H1 (cell line): ENCODE data around the gene PRKN. TPM values are rescaled to one million over a fixed set of nuclear protein-coding genes. Genes with fewer than 3 reads are reported as not detected.
"Not testable (repeated sequence)": the region's sequence is repeated elsewhere in the genome, so short reads cannot be mapped to it uniquely, and the experiment has no call there.

ENCODE experiments used
- CTCF ChIA-PET: fragments of 300-600 bp; sonication (Branson Sonifier 250); formaldehyde crosslinking; loops from one replicate; lab custom pipeline; 2021; ENCODE audit not compliant: partially characterized antibody; lab: Charles Lee
- POLR2A ChIA-PET: fragments of 300-600 bp; sonication (Branson Sonifier 250); formaldehyde crosslinking; loops from one replicate; lab custom pipeline; 2021; ENCODE audit warnings: inconsistent platforms; ENCODE audit not compliant: partially characterized antibody; lab: Charles Lee
- DNase-seq, 2 experiments: peaks; one replicate each; pipeline versions ENCODE4 v3.0.0 to v3.0.0-alpha.2; 2010 to 2022; ENCODE audit warnings: low spot score in 2 of 2, low read depth in 1 of 2, mixed read lengths in 1 of 2
- FAIRE-seq: peaks from 2 replicates; lab custom pipeline; 2011; peaks lifted over from hg19 to GRCh38; lab: Jason Lieb, UNC
- H2AFZ ChIP-seq: 2 replicates; pipeline ENCODE4 v1.8.1; 2012; ENCODE audit warnings: low read length, inconsistent platforms
- H2AK5ac ChIP-seq: 2 replicates; pipeline ENCODE4 v1.6.1; 2013; ENCODE audit warnings: low read depth, low read length
- H2BK120ac ChIP-seq: replicated peaks from 2 replicates; pipeline ENCODE3; 2013; ENCODE audit warnings: low read depth, low read length, inconsistent platforms
- H2BK12ac ChIP-seq: 2 replicates; pipeline ENCODE4 v1.6.1; 2013; ENCODE audit warnings: low read depth, low read length
- H2BK15ac ChIP-seq: 2 replicates; pipeline ENCODE4 v1.6.1; 2013; ENCODE audit warnings: low read length
- H2BK20ac ChIP-seq: 2 replicates; pipeline ENCODE4 v1.6.1; 2013; ENCODE audit warnings: low read length
- H2BK5ac ChIP-seq: 2 replicates; pipeline ENCODE4 v1.6.1; 2013; ENCODE audit warnings: low read depth, low read length
- H3K14ac ChIP-seq: 2 replicates; pipeline ENCODE4 v1.6.1; 2013; ENCODE audit warnings: inconsistent platforms; ENCODE audit not compliant: insufficient read length
- H3K18ac ChIP-seq: 2 replicates; pipeline ENCODE4 v1.6.1; 2013; ENCODE audit warnings: low read length; ENCODE audit errors: extremely low read depth
- H3K23ac ChIP-seq: 2 replicates; pipeline ENCODE4 v1.6.1; 2013; ENCODE audit warnings: inconsistent platforms; ENCODE audit not compliant: insufficient read length
- H3K23me2 ChIP-seq: 2 replicates; pipeline ENCODE4 v1.6.1; 2013; ENCODE audit warnings: low read depth, low read length
- H3K27ac ChIP-seq: 2 replicates; pipeline ENCODE4 v1.6.1; 2011; ENCODE audit warnings: low read depth, low read length, inconsistent platforms
- H3K27me3 ChIP-seq, 4 experiments: replicated peaks in 1 of 4; 1 replicate in 1 of 4; 2 replicates in 3 of 4; pipeline versions ENCODE4 v1.6.1 to v1.8.1; 2011 to 2013; ENCODE audit warnings: low read length in 3 of 4, mild to moderate bottlenecking in 3 of 4, inconsistent platforms in 2 of 4, mixed read lengths in 2 of 4, moderate library complexity in 1 of 4; ENCODE audit not compliant: control insufficient read depth in 3 of 4, insufficient read depth in 3 of 4; ENCODE audit errors: extremely low read depth in 1 of 4
- H3K36me3 ChIP-seq, 4 experiments: 2 replicates each; pipeline versions ENCODE4 v1.6.1 to v1.8.1; 2011 to 2013; ENCODE audit warnings: mild to moderate bottlenecking in 4 of 4, low read length in 3 of 4, moderate library complexity in 2 of 4, control low read depth in 1 of 4, inconsistent platforms in 1 of 4; ENCODE audit not compliant: insufficient read depth in 4 of 4, control insufficient read depth in 2 of 4
- H3K4ac ChIP-seq: replicated peaks from 2 replicates; pipeline ENCODE3; 2013; ENCODE audit warnings: low read length, low read depth, mixed read lengths, inconsistent platforms; ENCODE audit not compliant: insufficient read length
- H3K4me1 ChIP-seq, 4 experiments: replicated peaks in 1 of 4; 1 replicate in 1 of 4; 2 replicates in 3 of 4; pipeline versions ENCODE4 v1.6.1 to v1.8.1; 2011 to 2013; ENCODE audit warnings: low read length in 3 of 4, inconsistent platforms in 2 of 4, mixed read lengths in 1 of 4; ENCODE audit not compliant: insufficient read depth in 4 of 4, control insufficient read depth in 3 of 4
- H3K4me2 ChIP-seq, 2 experiments: 2 replicates each; pipeline versions ENCODE4 v1.6.1 to v1.8.1; 2011 to 2013; ENCODE audit warnings: low read depth in 2 of 2, low read length in 2 of 2, control low read depth in 1 of 2, inconsistent platforms in 1 of 2, mild to moderate bottlenecking in 1 of 2; ENCODE audit not compliant: insufficient read depth in 1 of 2
- H3K4me3 ChIP-seq, 4 experiments: fragments of 200-600, 300-600 bp in 1 of 4; sonication (generic), shearing (Covaris generic), sonication (Bioruptor Twin) in 1 of 4; 2 replicates each; pipeline versions ENCODE4 v1.5.1 to v1.8.1; 2011 to 2016; ENCODE audit warnings: low read length in 4 of 4, low read depth in 3 of 4, control low read depth in 2 of 4, inconsistent platforms in 2 of 4, mild to moderate bottlenecking in 2 of 4, mixed read lengths in 1 of 4, moderate library complexity in 1 of 4; ENCODE audit not compliant: insufficient read depth in 2 of 4; ENCODE audit errors: extremely low read depth in 1 of 4
- H3K56ac ChIP-seq: replicated peaks from 2 replicates; pipeline ENCODE3; 2013; ENCODE audit warnings: low read depth, mild to moderate bottlenecking, mixed read lengths, low read length, inconsistent platforms; ENCODE audit not compliant: insufficient read length
- H3K79me1 ChIP-seq: 2 replicates; pipeline ENCODE4 v1.6.1; 2013; ENCODE audit warnings: low read depth, low read length, control low read depth
- H3K79me2 ChIP-seq, 2 experiments: 2 replicates each; pipeline versions ENCODE4 v1.6.1 to v1.8.1; 2012 to 2013; ENCODE audit warnings: low read length in 2 of 2, mild to moderate bottlenecking in 2 of 2, inconsistent platforms in 1 of 2; ENCODE audit not compliant: insufficient read depth in 2 of 2, control insufficient read depth in 1 of 2
- H3K9ac ChIP-seq, 4 experiments: replicated peaks in 1 of 4; 1 replicate in 1 of 4; 2 replicates in 3 of 4; pipeline versions ENCODE4 v1.6.1 to v1.8.1; 2011 to 2013; ENCODE audit warnings: low read depth in 3 of 4, low read length in 3 of 4, control low read depth in 2 of 4, mild to moderate bottlenecking in 2 of 4, moderate library complexity in 2 of 4, inconsistent platforms in 1 of 4; ENCODE audit errors: extremely low read depth in 1 of 4
- H3K9me3 ChIP-seq, 2 experiments: 2 replicates each; pipeline versions ENCODE4 v1.6.1 to v1.8.1; 2012 to 2013; ENCODE audit warnings: mild to moderate bottlenecking in 2 of 2, moderate library complexity in 2 of 2, control low read depth in 1 of 2, inconsistent platforms in 1 of 2, low read depth in 1 of 2, low read length in 1 of 2, mixed read lengths in 1 of 2; ENCODE audit not compliant: insufficient read depth in 2 of 2
- H4K20me1 ChIP-seq, 2 experiments: replicated peaks in 1 of 2; 2 replicates each; pipeline versions ENCODE3 to v1.8.1; 2011 to 2013; ENCODE audit warnings: inconsistent platforms in 2 of 2, low read length in 2 of 2, mild to moderate bottlenecking in 1 of 2; ENCODE audit not compliant: insufficient read depth in 2 of 2, control insufficient read depth in 1 of 2
- H4K5ac ChIP-seq: 2 replicates; pipeline ENCODE4 v1.6.1; 2013; ENCODE audit warnings: low read length, low read depth, mixed read lengths, inconsistent platforms; ENCODE audit not compliant: insufficient read length
- H4K8ac ChIP-seq: 2 replicates; pipeline ENCODE4 v1.8.0; 2013; ENCODE audit warnings: mild to moderate bottlenecking, moderate library complexity, low read length, inconsistent platforms; ENCODE audit not compliant: insufficient read depth; ENCODE audit errors: extremely low read depth
- H4K91ac ChIP-seq: replicated peaks from 2 replicates; pipeline ENCODE3; 2013; ENCODE audit warnings: low read length, mixed read lengths, inconsistent platforms; ENCODE audit not compliant: insufficient read length
- WGBS, 2 experiments: shearing (Covaris generic) in 1 of 2; methylation state at CpG; one replicate each; pipeline versions ENCODE4 v1.1.6 to v1.1.7; 2013 to 2015; ENCODE audit warnings: low lambda C conversion rate in 2 of 2, mixed read lengths in 2 of 2, inconsistent platforms in 1 of 2, low coverage in 1 of 2, missing lambda C conversion rate in 1 of 2; ENCODE audit not compliant: insufficient replicate concordance in 2 of 2, insufficient coverage in 1 of 2, insufficient read length in 1 of 2; ENCODE audit errors: extremely low coverage in 1 of 2, missing lambda C conversion rate in 1 of 2; 5-methylcytosine and 5-hydroxymethylcytosine counted together
- polyA plus RNA-seq, 7 experiments: library from polyadenylated mRNA; depleted of rRNA in 3 of 7; stranded (reverse) in 5 of 7; unstranded in 2 of 7; fragments of >200 nt in 5 of 7; fragments of 200-250 nt in 2 of 7; gene quantifications; 1 replicate in 5 of 7; 2 replicates in 1 of 7; 4 replicates in 1 of 7; pipeline versions ENCODE4 v1.2.1 to v1.2.3, GENCODE V29; 2011 to 2013; ENCODE audit warnings: missing spikeins in 2 of 7, mixed read lengths in 2 of 7
- total RNA-seq: library from RNA; stranded (reverse); fragmentation: NEBNext Ultra II Directional; extraction: Animal tissue kit (Norgen Biotek cat#: 25700); gene quantifications from 2 replicates; pipeline ENCODE4 v1.2.1, GENCODE V29; 2021

PRKN gene
- total and polyA plus RNA-seq, 2 of the 8 experiments (the other 6 are each of a cell fraction or from before 2014, with no cell fraction given): 0.13 to 0.29 TPM

- DNase-seq, H2BK15ac ChIP-seq, H3K4ac ChIP-seq, H3K4me2 ChIP-seq, CTCF ChIA-PET, H3K23me2 ChIP-seq, H2BK5ac ChIP-seq, H3K23ac ChIP-seq, H3K14ac ChIP-seq, H2BK12ac ChIP-seq, H3K27ac ChIP-seq, H3K79me2 ChIP-seq, H3K4me3 ChIP-seq, H2BK20ac ChIP-seq, H3K36me3 ChIP-seq, H2AFZ ChIP-seq, H3K27me3 ChIP-seq, H4K91ac ChIP-seq, H4K5ac ChIP-seq, H3K18ac ChIP-seq, FAIRE-seq, H2AK5ac ChIP-seq, H4K20me1 ChIP-seq, H3K9ac ChIP-seq, H3K4me1 ChIP-seq, H4K8ac ChIP-seq, H2BK120ac ChIP-seq, H3K79me1 ChIP-seq, H3K56ac ChIP-seq, POLR2A ChIA-PET: not testable (repeated sequence)
- peaks cover 3 to 10% of the 10 kb centered on the region in 2 experiments; a peak in 2 of 4 replicates for H3K9me3 ChIP-seq
- WGBS, 2 experiments: 92% methylated on average over 19 of the region's 20 CpGs; no CpG with 5 or more reads in 1 of the 2 experiments
These were observed 1412.9 kb downstream of the PRKN start for GRCh38 chr6:161314541-161315245.
